Measurements from ENCODE around the gene GDAP2. TPM values are rescaled to one million over a fixed set of nuclear protein-coding genes. Genes with fewer than 3 reads are reported as not detected.

Gene GDAP2
- total and polyA plus RNA-seq, 4 donors = 3.0 to 16.8 (median 9.1) TPM

GRCh38 chr1:117904485-117904884 is 24.9 kb downstream of the GDAP2 start:
- TF ChIP-seq HNF4A (conservative IDR thresholded peaks at IDR 0.05) = no peak
- peak; percentile 34 for TF ChIP-seq FOXA2 (IDR thresholded peaks at IDR 0.05)
- no peak for TF ChIP-seq JUND (IDR thresholded peaks at IDR 0.05)
- no peak for TF ChIP-seq RAD21 (IDR thresholded peaks at IDR 0.05)
- no peak for TF ChIP-seq EGR1 (IDR thresholded peaks at IDR 0.05; ENCODE audit: low read depth in 2 of 2)
- peak in 1 of 2 donors; percentile 26 for TF ChIP-seq RXRA (IDR thresholded peaks at IDR 0.05)
- H3K4me3 ChIP-seq (ENCODE audit: low read depth in 1 of 3, low read length in 3 of 3) = no peak overlapping the region
- no peaks in the 10 kb centered on the region for H3K9me3 ChIP-seq (ENCODE audit: control insufficient read depth in 4 of 4, low read length in 3 of 4)
- peaks cover 2 to 29% (median 17%) of the 10 kb centered on the region in 4 donors for H3K36me3 ChIP-seq (ENCODE audit: control insufficient read depth in 4 of 4, insufficient read depth in 3 of 4, low read depth in 1 of 4, low read length in 3 of 4)
- 70% methylated on average over 3 of the region's 3 CpGs for WGBS
- DNase-seq (ENCODE audit: low spot score) = no peak
- H3K4me1 ChIP-seq (ENCODE audit: control insufficient read depth in 4 of 4, insufficient read depth in 4 of 4, low read length in 3 of 4) = peaks cover 0 to 14% (median 0%) of the 10 kb centered on the region in 4 donors
- H3K9ac ChIP-seq (ENCODE audit: low read depth in 1 of 2, low read length in 2 of 2) = no peak overlapping the region
- no peak overlapping the region for H3K27ac ChIP-seq (ENCODE audit: low read depth in 1 of 2, low read length in 2 of 2)
- H3K27me3 ChIP-seq (ENCODE audit: control insufficient read depth in 4 of 4, insufficient read depth in 4 of 4, low read length in 3 of 4) = no peaks in the 10 kb centered on the region

- TF ChIP-seq, protein P1, sequence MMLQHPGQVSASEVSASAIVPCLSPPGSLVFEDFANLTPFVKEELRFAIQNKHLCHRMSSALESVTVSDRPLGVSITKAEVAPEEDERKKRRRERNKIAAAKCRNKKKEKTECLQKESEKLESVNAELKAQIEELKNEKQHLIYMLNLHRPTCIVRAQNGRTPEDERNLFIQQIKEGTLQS (IDR thresholded peaks at IDR 0.05) = no peak
- peak in 1 of 2 donors; percentile 18 for TF ChIP-seq RXRA (IDR thresholded peaks at IDR 0.05)
- Histone ChIP-seq H3K9me3 (ENCODE audit: control insufficient read depth in 4 of 4, low read length in 3 of 4) (no peaks in the 10 kb centered on the region), H3K27me3 (ENCODE audit: control insufficient read depth in 4 of 4, insufficient read depth in 4 of 4, low read length in 3 of 4) (no peaks in the 10 kb centered on the region), H3K9ac (ENCODE audit: low read depth in 1 of 2, low read length in 2 of 2) (no peak overlapping the region), H3K4me1 (ENCODE audit: control insufficient read depth in 4 of 4, insufficient read depth in 4 of 4, low read length in 3 of 4) (peaks cover 0 to 14% (median 0%) of the 10 kb centered on the region in 4 donors), H3K27ac (ENCODE audit: low read depth in 1 of 2, low read length in 2 of 2) (no peak overlapping the region), H3K4me3 (ENCODE audit: low read depth in 1 of 3, low read length in 3 of 3) (no peak overlapping the region), H3K36me3 (ENCODE audit: control insufficient read depth in 4 of 4, insufficient read depth in 3 of 4, low read depth in 1 of 4, low read length in 3 of 4) (peaks cover 6 to 38% (median 23%) of the 10 kb centered on the region in 4 donors)
- 40% methylated on average over 4 of the region's 4 CpGs for WGBS
- DNase-seq (ENCODE audit: low spot score) = no peak
Observed at GRCh38 chr1:117902944-117903343, 26.5 kb downstream of the GDAP2 start.

DNA sequence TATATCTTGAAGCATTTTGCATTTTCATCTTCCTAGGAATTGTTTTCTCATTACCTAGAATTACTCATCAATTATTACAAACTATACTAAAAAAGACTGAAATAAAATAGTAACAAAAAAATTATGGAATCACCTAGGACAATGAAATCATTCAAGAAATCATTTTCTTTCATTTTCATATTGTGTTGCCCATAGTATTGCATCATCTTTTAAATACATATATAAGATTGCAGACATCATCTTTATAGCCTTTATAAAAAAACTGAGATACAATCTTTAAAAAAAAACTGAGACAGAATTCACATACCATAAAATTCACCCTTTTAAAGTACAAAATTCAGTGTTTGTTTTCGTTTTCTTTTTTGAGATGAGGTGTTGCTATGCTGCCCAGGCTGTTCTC is 29.6 kb downstream of the GDAP2 start:
- no peak for DNase-seq (ENCODE audit: low spot score)
- H3K9ac ChIP-seq (ENCODE audit: low read depth in 1 of 2, low read length in 2 of 2) = no peak overlapping the region
- H3K27me3 ChIP-seq (ENCODE audit: control insufficient read depth in 4 of 4, insufficient read depth in 4 of 4, low read length in 3 of 4) = no peaks in the 10 kb centered on the region
- H3K4me1 ChIP-seq (ENCODE audit: control insufficient read depth in 4 of 4, insufficient read depth in 4 of 4, low read length in 3 of 4) = peaks cover 0 to 14% (median 0%) of the 10 kb centered on the region in 4 donors
- peaks cover 3 to 38% (median 26%) of the 10 kb centered on the region in 4 donors for H3K36me3 ChIP-seq (ENCODE audit: control insufficient read depth in 4 of 4, insufficient read depth in 3 of 4, low read depth in 1 of 4, low read length in 3 of 4)
- no peaks in the 10 kb centered on the region for H3K9me3 ChIP-seq (ENCODE audit: control insufficient read depth in 4 of 4, low read length in 3 of 4)
- no peak overlapping the region for H3K4me3 ChIP-seq (ENCODE audit: low read depth in 1 of 3, low read length in 3 of 3)
- TF ChIP-seq, protein P1 (IDR thresholded peaks at IDR 0.05) = no peak
- TF ChIP-seq TAF1 (conservative IDR thresholded peaks at IDR 0.05) = no peak
- TF ChIP-seq, protein P2, sequence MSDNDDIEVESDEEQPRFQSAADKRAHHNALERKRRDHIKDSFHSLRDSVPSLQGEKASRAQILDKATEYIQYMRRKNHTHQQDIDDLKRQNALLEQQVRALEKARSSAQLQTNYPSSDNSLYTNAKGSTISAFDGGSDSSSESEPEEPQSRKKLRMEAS (IDR thresholded peaks at IDR 0.05) = no peak
- TF ChIP-seq, protein P3, sequence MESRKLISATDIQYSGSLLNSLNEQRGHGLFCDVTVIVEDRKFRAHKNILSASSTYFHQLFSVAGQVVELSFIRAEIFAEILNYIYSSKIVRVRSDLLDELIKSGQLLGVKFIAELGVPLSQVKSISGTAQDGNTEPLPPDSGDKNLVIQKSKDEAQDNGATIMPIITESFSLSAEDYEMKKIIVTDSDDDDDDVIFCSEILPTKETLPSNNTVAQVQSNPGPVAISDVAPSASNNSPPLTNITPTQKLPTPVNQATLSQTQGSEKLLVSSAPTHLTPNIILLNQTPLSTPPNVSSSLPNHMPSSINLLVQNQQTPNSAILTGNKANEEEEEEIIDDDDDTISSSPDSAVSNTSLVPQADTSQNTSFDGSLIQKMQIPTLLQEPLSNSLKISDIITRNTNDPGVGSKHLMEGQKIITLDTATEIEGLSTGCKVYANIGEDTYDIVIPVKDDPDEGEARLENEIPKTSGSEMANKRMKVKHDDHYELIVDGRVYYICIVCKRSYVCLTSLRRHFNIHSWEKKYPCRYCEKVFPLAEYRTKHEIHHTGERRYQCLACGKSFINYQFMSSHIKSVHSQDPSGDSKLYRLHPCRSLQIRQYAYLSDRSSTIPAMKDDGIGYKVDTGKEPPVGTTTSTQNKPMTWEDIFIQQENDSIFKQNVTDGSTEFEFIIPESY (IDR thresholded peaks at IDR 0.05) = no peak
- no peak for TF ChIP-seq GABPA (IDR thresholded peaks at IDR 0.05 in 1 of 2, conservative IDR thresholded peaks at IDR 0.05 in 1 of 2)
- TF ChIP-seq JUND (IDR thresholded peaks at IDR 0.05) = no peak
- H3K27ac ChIP-seq (ENCODE audit: low read depth in 1 of 2, low read length in 2 of 2) = no peak overlapping the region
- WGBS = 88% methylated on average over 1 of the region's 1 CpG
